ENCODE data around the gene KIF1B. TPM values are rescaled to one million over a fixed set of nuclear protein-coding genes. Genes with fewer than 3 reads are reported as not detected.

The KIF1B gene
- total and polyA plus RNA-seq, 10 of the 15 experiments (the other 5 are each of a cell fraction or from before 2014, with no cell fraction given) = 2.1 to 16.5 (median 8.7) TPM

DNA sequence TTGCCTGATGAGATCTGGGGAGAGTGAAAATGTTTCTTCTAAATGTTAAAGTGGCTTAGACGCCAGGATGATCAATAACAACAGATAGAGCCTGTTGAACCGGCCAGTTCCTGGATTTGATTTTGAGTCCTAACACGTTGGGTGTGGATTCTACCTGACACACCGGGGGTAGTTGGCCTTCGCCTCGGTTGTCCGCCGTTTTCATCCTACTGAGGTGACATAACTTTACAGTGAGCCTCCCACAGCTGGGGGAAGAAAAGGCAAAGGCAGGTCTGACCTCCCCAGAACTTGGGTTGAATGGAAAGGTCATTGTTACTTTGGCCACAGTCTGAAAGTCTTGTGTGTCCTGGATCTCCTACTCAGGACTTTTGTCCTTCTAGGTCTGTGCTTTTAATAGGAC is 189.6 kb downstream of the KIF1B start:
- peak overlapping the region; percentile 96 for H3K4me2 ChIP-seq (ENCODE audit: control insufficient read depth, insufficient read depth)
- H3K27me3 ChIP-seq (replicated peaks in 1 of 2; ENCODE audit: control insufficient read depth in 2 of 2, insufficient read depth in 2 of 2, low read length in 1 of 2) = no peaks in the 10 kb centered on the region
- peak overlapping the region; percentile 88 for H3K4me3 ChIP-seq
- H3K79me2 ChIP-seq (ENCODE audit: control insufficient read depth, insufficient read depth, low read length) = peaks cover 19% of the 10 kb centered on the region
- intact Hi-C loops (cut with micrococcal nuclease; ENCODE audit: unreplicated experiment) = no loop called here
- peaks cover 2 to 20% of the 10 kb centered on the region in 2 experiments; a peak in 1 of 4 replicates for H3K36me3 ChIP-seq (ENCODE audit: control insufficient read depth in 2 of 2, insufficient read depth in 2 of 2, low read length in 1 of 2)
- H4K20me1 ChIP-seq (ENCODE audit: control insufficient read depth, insufficient read depth) = no peaks in the 10 kb centered on the region
- in situ Hi-C loops (cut with MboI) = no loop called here
- H3K27ac ChIP-seq (ENCODE audit: control insufficient read depth, insufficient read depth) = no peak overlapping the region; the same call in 1 of the 2 replicates
- FAIRE-seq = no peak
- POLR2A ChIA-PET = interaction anchor here (1.5 to 2.0 kb wide), 3 partner anchors 12 to 31 kb away, joined by 4 to 8 read pairs (median 4); no protein-coding TSS in a partner anchor
- ATAC-seq = no peak
- peak overlapping the region; percentile 90 for H3K9ac ChIP-seq (ENCODE audit: control insufficient read depth, insufficient read depth, low read length)
- 74% methylated on average over 8 of the region's 8 CpGs for WGBS (ENCODE audit: insufficient coverage, insufficient replicate concordance, low lambda C conversion rate, missing lambda C conversion rate)
- H2AFZ ChIP-seq (ENCODE audit: control insufficient read depth, low read depth, low read length) = no peak overlapping the region; the same call in 1 of the 2 replicates
- DNase-seq (ENCODE audit: low read depth, low spot score) = no peak
- H3K9me3 ChIP-seq (replicated peaks; ENCODE audit: control insufficient read depth, insufficient read depth, low read length) = no peaks in the 10 kb centered on the region
- RAD21 ChIA-PET (ENCODE audit: unreplicated experiment) = interaction anchor here (1.0 to 3.4 kb wide), 5 partner anchors 11 to 190 kb away, joined by 3 to 16 read pairs (median 4); partner anchors contain the start of gene KIF1B
- TSS peak; percentile 74 for BruUV-seq (replicated peaks)
- H3K4me1 ChIP-seq (ENCODE audit: control insufficient read depth, insufficient read depth, low read length) = peaks cover 6% of the 10 kb centered on the region
- CTCF ChIA-PET = interaction anchor here (0.9 to 4.2 kb wide), 7 partner anchors 12 to 191 kb away, joined by 3 to 29 read pairs (median 5); partner anchors contain the start of genes CENPS and KIF1B
- SMC1A ChIA-PET (ENCODE audit: uncharacterized antibody, unreplicated experiment) = interaction anchor here (1.2 to 3.7 kb wide), 4 partner anchors 13 to 463 kb away, joined by 3 to 26 read pairs (median 6); partner anchors contain the start of gene CENPS
- no peak for TF ChIP-seq MYB (IDR thresholded peaks at IDR 0.05; ENCODE audit: borderline replicate concordance, low read depth, low read length)
- TF ChIP-seq SUPT20H (IDR thresholded peaks at IDR 0.05; ENCODE audit: borderline replicate concordance, control insufficient read depth, low read depth, low read length) = no peak
- TF ChIP-seq, protein P1, sequence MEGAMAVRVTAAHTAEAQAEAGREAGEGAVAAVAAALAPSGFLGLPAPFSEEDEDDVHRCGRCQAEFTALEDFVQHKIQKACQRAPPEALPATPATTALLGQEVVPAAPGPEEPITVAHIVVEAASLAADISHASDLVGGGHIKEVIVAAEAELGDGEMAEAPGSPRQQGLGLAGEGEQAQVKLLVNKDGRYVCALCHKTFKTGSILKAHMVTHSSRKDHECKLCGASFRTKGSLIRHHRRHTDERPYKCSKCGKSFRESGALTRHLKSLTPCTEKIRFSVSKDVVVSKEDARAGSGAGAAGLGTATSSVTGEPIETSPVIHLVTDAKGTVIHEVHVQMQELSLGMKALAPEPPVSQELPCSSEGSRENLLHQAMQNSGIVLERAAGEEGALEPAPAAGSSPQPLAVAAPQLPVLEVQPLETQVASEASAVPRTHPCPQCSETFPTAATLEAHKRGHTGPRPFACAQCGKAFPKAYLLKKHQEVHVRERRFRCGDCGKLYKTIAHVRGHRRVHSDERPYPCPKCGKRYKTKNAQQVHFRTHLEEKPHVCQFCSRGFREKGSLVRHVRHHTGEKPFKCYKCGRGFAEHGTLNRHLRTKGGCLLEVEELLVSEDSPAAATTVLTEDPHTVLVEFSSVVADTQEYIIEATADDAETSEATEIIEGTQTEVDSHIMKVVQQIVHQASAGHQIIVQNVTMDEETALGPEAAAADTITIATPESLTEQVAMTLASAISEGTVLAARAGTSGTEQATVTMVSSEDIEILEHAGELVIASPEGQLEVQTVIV (IDR thresholded peaks at IDR 0.05; ENCODE audit: borderline replicate concordance, partially characterized antibody) = no peak
- no peak for TF ChIP-seq TCF3 (IDR thresholded peaks at IDR 0.05; ENCODE audit: borderline replicate concordance, insufficient read depth, low read depth, low read length)
- no peak for TF ChIP-seq NBN (IDR thresholded peaks at IDR 0.05)
- TF ChIP-seq SMARCA5 (IDR thresholded peaks at IDR 0.05) = no peak
- TF ChIP-seq ZZZ3 (IDR thresholded peaks at IDR 0.05; ENCODE audit: control insufficient read depth, insufficient read length, low read depth) = no peak
- TF ChIP-seq EP300 (IDR thresholded peaks at IDR 0.05; ENCODE audit: borderline replicate concordance in 1 of 2, control insufficient read depth in 1 of 2, low read depth in 2 of 2, low read length in 2 of 2) = no peak
- TF ChIP-seq, protein P2, sequence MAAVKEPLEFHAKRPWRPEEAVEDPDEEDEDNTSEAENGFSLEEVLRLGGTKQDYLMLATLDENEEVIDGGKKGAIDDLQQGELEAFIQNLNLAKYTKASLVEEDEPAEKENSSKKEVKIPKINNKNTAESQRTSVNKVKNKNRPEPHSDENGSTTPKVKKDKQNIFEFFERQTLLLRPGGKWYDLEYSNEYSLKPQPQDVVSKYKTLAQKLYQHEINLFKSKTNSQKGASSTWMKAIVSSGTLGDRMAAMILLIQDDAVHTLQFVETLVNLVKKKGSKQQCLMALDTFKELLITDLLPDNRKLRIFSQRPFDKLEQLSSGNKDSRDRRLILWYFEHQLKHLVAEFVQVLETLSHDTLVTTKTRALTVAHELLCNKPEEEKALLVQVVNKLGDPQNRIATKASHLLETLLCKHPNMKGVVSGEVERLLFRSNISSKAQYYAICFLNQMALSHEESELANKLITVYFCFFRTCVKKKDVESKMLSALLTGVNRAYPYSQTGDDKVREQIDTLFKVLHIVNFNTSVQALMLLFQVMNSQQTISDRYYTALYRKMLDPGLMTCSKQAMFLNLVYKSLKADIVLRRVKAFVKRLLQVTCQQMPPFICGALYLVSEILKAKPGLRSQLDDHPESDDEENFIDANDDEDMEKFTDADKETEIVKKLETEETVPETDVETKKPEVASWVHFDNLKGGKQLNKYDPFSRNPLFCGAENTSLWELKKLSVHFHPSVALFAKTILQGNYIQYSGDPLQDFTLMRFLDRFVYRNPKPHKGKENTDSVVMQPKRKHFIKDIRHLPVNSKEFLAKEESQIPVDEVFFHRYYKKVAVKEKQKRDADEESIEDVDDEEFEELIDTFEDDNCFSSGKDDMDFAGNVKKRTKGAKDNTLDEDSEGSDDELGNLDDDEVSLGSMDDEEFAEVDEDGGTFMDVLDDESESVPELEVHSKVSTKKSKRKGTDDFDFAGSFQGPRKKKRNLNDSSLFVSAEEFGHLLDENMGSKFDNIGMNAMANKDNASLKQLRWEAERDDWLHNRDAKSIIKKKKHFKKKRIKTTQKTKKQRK (IDR thresholded peaks at IDR 0.05; ENCODE audit: low read depth, low read length) = no peak
- TF ChIP-seq BACH1 (IDR thresholded peaks at IDR 0.05; ENCODE audit: borderline replicate concordance) = no peak
- no peak for TF ChIP-seq TBL1XR1 (IDR thresholded peaks at IDR 0.05; ENCODE audit: low read depth, low read length)
- TF ChIP-seq, protein P3, sequence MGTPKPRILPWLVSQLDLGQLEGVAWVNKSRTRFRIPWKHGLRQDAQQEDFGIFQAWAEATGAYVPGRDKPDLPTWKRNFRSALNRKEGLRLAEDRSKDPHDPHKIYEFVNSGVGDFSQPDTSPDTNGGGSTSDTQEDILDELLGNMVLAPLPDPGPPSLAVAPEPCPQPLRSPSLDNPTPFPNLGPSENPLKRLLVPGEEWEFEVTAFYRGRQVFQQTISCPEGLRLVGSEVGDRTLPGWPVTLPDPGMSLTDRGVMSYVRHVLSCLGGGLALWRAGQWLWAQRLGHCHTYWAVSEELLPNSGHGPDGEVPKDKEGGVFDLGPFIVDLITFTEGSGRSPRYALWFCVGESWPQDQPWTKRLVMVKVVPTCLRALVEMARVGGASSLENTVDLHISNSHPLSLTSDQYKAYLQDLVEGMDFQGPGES (IDR thresholded peaks at IDR 0.05) = no peak
- TF ChIP-seq, protein P4, sequence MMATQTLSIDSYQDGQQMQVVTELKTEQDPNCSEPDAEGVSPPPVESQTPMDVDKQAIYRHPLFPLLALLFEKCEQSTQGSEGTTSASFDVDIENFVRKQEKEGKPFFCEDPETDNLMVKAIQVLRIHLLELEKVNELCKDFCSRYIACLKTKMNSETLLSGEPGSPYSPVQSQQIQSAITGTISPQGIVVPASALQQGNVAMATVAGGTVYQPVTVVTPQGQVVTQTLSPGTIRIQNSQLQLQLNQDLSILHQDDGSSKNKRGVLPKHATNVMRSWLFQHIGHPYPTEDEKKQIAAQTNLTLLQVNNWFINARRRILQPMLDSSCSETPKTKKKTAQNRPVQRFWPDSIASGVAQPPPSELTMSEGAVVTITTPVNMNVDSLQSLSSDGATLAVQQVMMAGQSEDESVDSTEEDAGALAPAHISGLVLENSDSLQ (IDR thresholded peaks at IDR 0.05) = no peak
